IMR-90 (cell line): ENCODE data around the gene ABCD1. TPM values are rescaled to one million over a fixed set of nuclear protein-coding genes. Genes with fewer than 3 reads are reported as not detected.
"Not testable (repeated sequence)": the region's sequence is repeated elsewhere in the genome, so short reads cannot be mapped to it uniquely, and the experiment has no call there.

Source experiments
- ATAC-seq: fragments of 200-7000 bp; cut with Tn5 transposase; 2 replicates; pipeline ENCODE4 v1.9.1; 2020; ENCODE audit warnings: low read depth, mild to moderate bottlenecking, moderate library complexity
- BruUV-seq: library from RNA; stranded (reverse); fragments of 400-500 nt; replicated peaks from 2 replicates; lab custom pipeline; 2021; lab: Mats Ljungman, UMichigan
- CTCF ChIA-PET: fragments of 300-600 bp; formaldehyde crosslinking; extraction: SDS; loops from one replicate; lab custom pipeline; 2021; ENCODE audit warnings: antibody characterized with exemption; lab: Yijun Ruan, JAX
- POLR2A ChIA-PET: fragments of 300-600 bp; sonication (Branson Sonifier 250); formaldehyde crosslinking; loops from one replicate; lab custom pipeline; 2022; ENCODE audit warnings: antibody characterized with exemption; ENCODE audit not compliant: unreplicated experiment; lab: Charles Lee
- DNase-seq: peaks from one replicate; pipeline ENCODE4 v3.0.0; 2013
- H2AFZ ChIP-seq: replicated peaks from 2 replicates; pipeline ENCODE3; 2013; ENCODE audit warnings: low read length, mild to moderate bottlenecking; ENCODE audit not compliant: poor library complexity
- H2AK5ac ChIP-seq: 2 replicates; pipeline ENCODE4 v1.6.1; 2013; ENCODE audit warnings: low read depth, low read length, inconsistent platforms
- H2AK9ac ChIP-seq: replicated peaks from 2 replicates; pipeline ENCODE3; 2013; ENCODE audit warnings: mild to moderate bottlenecking, low read depth, low read length, moderate library complexity; ENCODE audit not compliant: poor library complexity
- H2BK120ac ChIP-seq: 2 replicates; pipeline ENCODE4 v1.6.1; 2013; ENCODE audit warnings: low read depth, low read length, inconsistent platforms
- H2BK15ac ChIP-seq: 3 replicates; pipeline ENCODE4 v1.6.1; 2013; ENCODE audit warnings: low read depth, low read length, inconsistent platforms
- H2BK20ac ChIP-seq: 2 replicates; pipeline ENCODE4 v1.6.1; 2013; ENCODE audit warnings: low read depth, mild to moderate bottlenecking, inconsistent platforms, low read length, moderate library complexity
- H2BK5ac ChIP-seq: 2 replicates; pipeline ENCODE4 v1.6.1; 2013; ENCODE audit warnings: mild to moderate bottlenecking, low read depth, low read length, inconsistent platforms; ENCODE audit not compliant: poor library complexity, severe bottlenecking
- H3K14ac ChIP-seq: replicated peaks from 2 replicates; pipeline ENCODE4 v1.6.1; 2013; ENCODE audit warnings: low read depth, low read length, inconsistent platforms
- H3K18ac ChIP-seq: 2 replicates; pipeline ENCODE4 v1.6.1; 2013; ENCODE audit warnings: low read depth, low read length, control low read depth
- H3K23ac ChIP-seq: 2 replicates; pipeline ENCODE4 v1.6.1; 2013; ENCODE audit warnings: low read depth, low read length, inconsistent platforms
- H3K27ac ChIP-seq: 2 replicates; pipeline ENCODE4 v1.5.1; 2013; ENCODE audit warnings: mild to moderate bottlenecking, control low read depth, low read length; ENCODE audit not compliant: insufficient read depth
- H3K27me3 ChIP-seq: 2 replicates; pipeline ENCODE4 v1.6.1; 2013; ENCODE audit warnings: low read length; ENCODE audit not compliant: control insufficient read depth, insufficient read depth
- H3K36me3 ChIP-seq: 2 replicates; pipeline ENCODE4 v1.6.1; 2013; ENCODE audit warnings: low read length, mixed read lengths; ENCODE audit not compliant: control insufficient read depth, insufficient read depth
- H3K4ac ChIP-seq: 2 replicates; pipeline ENCODE4 v1.6.1; 2013; ENCODE audit warnings: low read depth, low read length, inconsistent platforms
- H3K4me1 ChIP-seq: 2 replicates; pipeline ENCODE4 v1.6.1; 2013; ENCODE audit warnings: low read length, mixed read lengths; ENCODE audit not compliant: control insufficient read depth, insufficient read depth
- H3K4me2 ChIP-seq: 2 replicates; pipeline ENCODE4 v1.6.1; 2013; ENCODE audit warnings: low read depth, mild to moderate bottlenecking, control low read depth, low read length, moderate library complexity
- H3K4me3 ChIP-seq: 2 replicates; pipeline ENCODE4 v1.5.1; 2013; ENCODE audit warnings: low read depth, mild to moderate bottlenecking, control low read depth, low read length, moderate library complexity; ENCODE audit not compliant: insufficient read depth
- H3K56ac ChIP-seq: 2 replicates; pipeline ENCODE4 v1.6.1; 2013; ENCODE audit warnings: low read length, inconsistent platforms; ENCODE audit not compliant: insufficient read depth; ENCODE audit errors: extremely low read depth
- H3K79me1 ChIP-seq, 2 experiments: 2 replicates each; pipeline ENCODE4 v1.6.1; 2013; ENCODE audit warnings: low read length in 2 of 2, inconsistent platforms in 1 of 2, low read depth in 1 of 2
- H3K9ac ChIP-seq: 2 replicates; pipeline ENCODE4 v1.6.1; 2013; ENCODE audit warnings: low read depth, low read length, control low read depth
- H3K9me1 ChIP-seq: 2 replicates; pipeline ENCODE4 v1.6.1; 2013; ENCODE audit warnings: low read length, inconsistent platforms; ENCODE audit not compliant: insufficient read depth
- H3K9me3 ChIP-seq: 2 replicates; pipeline ENCODE4 v1.6.1; 2013; ENCODE audit warnings: low read length; ENCODE audit not compliant: control insufficient read depth, insufficient read depth
- H4K20me1 ChIP-seq: 2 replicates; pipeline ENCODE4 v1.6.1; 2013; ENCODE audit warnings: low read length, inconsistent platforms; ENCODE audit not compliant: insufficient read depth
- H4K5ac ChIP-seq: 2 replicates; pipeline ENCODE4 v1.6.1; 2013; ENCODE audit warnings: mild to moderate bottlenecking, low read depth, low read length, control low read depth
- H4K8ac ChIP-seq, 2 experiments: 2 replicates each; pipeline ENCODE4 v1.6.1; 2013; ENCODE audit warnings: low read depth in 2 of 2, low read length in 2 of 2, control low read depth in 1 of 2, inconsistent platforms in 1 of 2
- H4K91ac ChIP-seq: 2 replicates; pipeline ENCODE4 v1.6.1; 2013; ENCODE audit warnings: low read depth, low read length, inconsistent platforms; ENCODE audit not compliant: insufficient read depth
- CHD1 ChIP-seq: IDR thresholded peaks from 2 replicates; pipeline ENCODE4 v1.6.1; 2012; ENCODE audit warnings: low read depth, low read length, improper control_type of control experiment
- CTCF ChIP-seq: conservative IDR thresholded peaks from 2 replicates; pipeline ENCODE4 v1.5.1; 2012; ENCODE audit warnings: mild to moderate bottlenecking, low read depth, low read length, improper control_type of control experiment
- MAZ ChIP-seq: IDR thresholded peaks from 2 replicates; pipeline ENCODE4 v1.6.1; 2012; ENCODE audit warnings: low read depth, mild to moderate bottlenecking, low read length, improper control_type of control experiment, moderate library complexity, borderline replicate concordance
- RCOR1 ChIP-seq: IDR thresholded peaks from 2 replicates; pipeline ENCODE4 v1.6.1; 2012; ENCODE audit warnings: mild to moderate bottlenecking, low read length, improper control_type of control experiment; ENCODE audit not compliant: insufficient replicate concordance
- WGBS, 2 experiments: methylation state at CpG; one replicate each; pipeline versions ENCODE4 v1.1.5 to v1.1.7; 2013; ENCODE audit warnings: missing lambda C conversion rate in 2 of 2; ENCODE audit not compliant: insufficient read length in 1 of 2; ENCODE audit errors: extremely low coverage in 2 of 2; 5-methylcytosine and 5-hydroxymethylcytosine counted together
- dilution Hi-C: fragments of 300-500 bp; cut with HindIII; formaldehyde crosslinking; loops from one replicate; pipeline ENCODE4 v1.14.3; 2018; ENCODE audit warnings: low sequenced_read_pairs; ENCODE audit not compliant: unreplicated experiment
- in situ Hi-C: fragments of 300-500 bp; cut with MboI; formaldehyde crosslinking; loops from 3 replicates; pipeline ENCODE4 v1.14.3; 2019; ENCODE audit warnings: low sequenced_read_pairs, inconsistent platforms, mixed read lengths
- intact Hi-C: fragments of 100-400 bp; cut with micrococcal nuclease; formaldehyde crosslinking; loops from 2 replicates; pipeline ENCODE4 v1.10.0; 2022
- polyA plus RNA-seq, 3 experiments: library from polyadenylated mRNA; depleted of rRNA; stranded (reverse); fragments of >200 nt; gene quantifications; 2 replicates each; pipeline ENCODE4 v1.2.3, GENCODE V29; 2012; ENCODE audit warnings: low replicate concordance in 1 of 3
- total RNA-seq: library from RNA; depleted of rRNA; stranded (reverse); fragments of >200 nt; gene quantifications from 2 replicates; pipeline ENCODE4 v1.2.3, GENCODE V29; 2012

ABCD1 gene
- total and polyA plus RNA-seq, 2 of the 4 experiments (the other 2 are of a cell fraction) = 4.3 to 7.0 TPM

GRCh38 chrX:153744210-153745066 lies 19.8 kb downstream of the ABCD1 start:
- no peaks in the 10 kb centered on the region; the same call in 1 of the 2 replicates for H3K9me3 ChIP-seq
- no peak overlapping the region for H4K91ac ChIP-seq
- no TSS peak for BruUV-seq
- H2BK20ac ChIP-seq = no peak overlapping the region
- H3K79me1 ChIP-seq = no peaks in the 10 kb centered on the region
- H3K36me3 ChIP-seq = 0 out of 2 replicates have a peak, but pooled peaks cover 2% of the 10 kb centered on the region
- no peaks in the 10 kb centered on the region for H4K20me1 ChIP-seq
- no peak overlapping the region for H2AK5ac ChIP-seq
- WGBS, 2 experiments = 45% methylated on average over 6 of the region's 38 CpGs; no CpG with 5 or more reads in 1 of the 2 experiments
- no peak overlapping the region for H3K27ac ChIP-seq
- ChIA-PET POLR2A (no interaction called here), CTCF (no interaction called here)
- no peak overlapping the region for H2BK5ac ChIP-seq
- dilution Hi-C loops = no loop called here
- no peak overlapping the region for H2AK9ac ChIP-seq
- ATAC-seq = no peak
- no peak for TF ChIP-seq MAZ
- no peak for TF ChIP-seq CHD1
- peak; percentile 25 for TF ChIP-seq CTCF
- no peak for TF ChIP-seq RCOR1
- no peak overlapping the region for H3K4ac ChIP-seq
- DNase-seq = no peak
- intact Hi-C loops = no loop called here
- H3K4me3 ChIP-seq = no peak overlapping the region
- in situ Hi-C loops = no loop called here
- H3K23ac ChIP-seq = no peak overlapping the region
- H2BK120ac ChIP-seq = no peak overlapping the region
- no peaks in the 10 kb centered on the region for H3K9me1 ChIP-seq
- H3K9ac ChIP-seq = no peak overlapping the region
- no peak overlapping the region for H4K5ac ChIP-seq
- H3K27me3 ChIP-seq = no peaks in the 10 kb centered on the region
- no peak overlapping the region for H4K8ac ChIP-seq
- peaks cover 3% of the 10 kb centered on the region; the same call in 1 of the 2 replicates for H3K4me1 ChIP-seq
- no peak overlapping the region for H3K56ac ChIP-seq
- H3K14ac ChIP-seq = no peak overlapping the region
- no peak overlapping the region for H2BK15ac ChIP-seq
- H3K18ac ChIP-seq = no peak overlapping the region
- no peak overlapping the region for H2AFZ ChIP-seq
- no peak overlapping the region for H3K4me2 ChIP-seq

GRCh38 chrX:153745067-153745433 lies 20.4 kb downstream of the ABCD1 start:
- H2BK20ac ChIP-seq, H3K4me1 ChIP-seq, H3K27me3 ChIP-seq, H3K23ac ChIP-seq, BruUV-seq, H3K9me3 ChIP-seq, H3K36me3 ChIP-seq, H2BK5ac ChIP-seq, POLR2A ChIA-PET, ATAC-seq, H3K56ac ChIP-seq, H3K18ac ChIP-seq, H4K8ac ChIP-seq, H3K14ac ChIP-seq, in situ Hi-C loops, H3K4me2 ChIP-seq, H2AK9ac ChIP-seq, H2BK120ac ChIP-seq, H2AK5ac ChIP-seq, H3K9ac ChIP-seq, H3K79me1 ChIP-seq, H3K4ac ChIP-seq, H2AFZ ChIP-seq, dilution Hi-C loops, H3K9me1 ChIP-seq, H3K4me3 ChIP-seq, DNase-seq, H2BK15ac ChIP-seq, H3K27ac ChIP-seq, H4K91ac ChIP-seq, H4K20me1 ChIP-seq, intact Hi-C loops, H4K5ac ChIP-seq: not testable (repeated sequence)
- CTCF ChIA-PET = interaction anchor here (0.6 kb wide), 1 partner anchor 35 kb away, joined by 5 read pairs; no protein-coding TSS in a partner anchor
- 85% methylated on average over 4 of the region's 12 CpGs; no CpG with 5 or more reads in 1 of the 2 experiments for WGBS, 2 experiments
